H1 (cell line): Measurements from ENCODE around the gene PRLH. TPM values are rescaled to one million over a fixed set of nuclear protein-coding genes. Genes with fewer than 3 reads are reported as not detected.

ENCODE experiments used
- CTCF ChIA-PET: fragments of 300-600 bp; sonication (Branson Sonifier 250); formaldehyde crosslinking; loops from one replicate; lab custom pipeline; 2021; ENCODE audit not compliant: partially characterized antibody; lab: Charles Lee
- POLR2A ChIA-PET: fragments of 300-600 bp; sonication (Branson Sonifier 250); formaldehyde crosslinking; loops from one replicate; lab custom pipeline; 2021; ENCODE audit warnings: inconsistent platforms; ENCODE audit not compliant: partially characterized antibody; lab: Charles Lee
- DNase-seq, 2 experiments: peaks; one replicate each; pipeline versions ENCODE4 v3.0.0 to v3.0.0-alpha.2; 2010 to 2022; ENCODE audit warnings: low spot score in 2 of 2, low read depth in 1 of 2, mixed read lengths in 1 of 2
- FAIRE-seq: peaks from 2 replicates; lab custom pipeline; 2011; peaks lifted over from hg19 to GRCh38; lab: Jason Lieb, UNC
- H2AFZ ChIP-seq: 2 replicates; pipeline ENCODE4 v1.8.1; 2012; ENCODE audit warnings: low read length, inconsistent platforms
- H2AK5ac ChIP-seq: 2 replicates; pipeline ENCODE4 v1.6.1; 2013; ENCODE audit warnings: low read depth, low read length
- H2BK120ac ChIP-seq: replicated peaks from 2 replicates; pipeline ENCODE3; 2013; ENCODE audit warnings: low read depth, low read length, inconsistent platforms
- H2BK12ac ChIP-seq: 2 replicates; pipeline ENCODE4 v1.6.1; 2013; ENCODE audit warnings: low read depth, low read length
- H2BK15ac ChIP-seq: 2 replicates; pipeline ENCODE4 v1.6.1; 2013; ENCODE audit warnings: low read length
- H2BK20ac ChIP-seq: 2 replicates; pipeline ENCODE4 v1.6.1; 2013; ENCODE audit warnings: low read length
- H2BK5ac ChIP-seq: 2 replicates; pipeline ENCODE4 v1.6.1; 2013; ENCODE audit warnings: low read depth, low read length
- H3K14ac ChIP-seq: 2 replicates; pipeline ENCODE4 v1.6.1; 2013; ENCODE audit warnings: inconsistent platforms; ENCODE audit not compliant: insufficient read length
- H3K18ac ChIP-seq: 2 replicates; pipeline ENCODE4 v1.6.1; 2013; ENCODE audit warnings: low read length; ENCODE audit errors: extremely low read depth
- H3K23ac ChIP-seq: 2 replicates; pipeline ENCODE4 v1.6.1; 2013; ENCODE audit warnings: inconsistent platforms; ENCODE audit not compliant: insufficient read length
- H3K23me2 ChIP-seq: 2 replicates; pipeline ENCODE4 v1.6.1; 2013; ENCODE audit warnings: low read depth, low read length
- H3K27ac ChIP-seq: 2 replicates; pipeline ENCODE4 v1.6.1; 2011; ENCODE audit warnings: low read depth, low read length, inconsistent platforms
- H3K27me3 ChIP-seq, 4 experiments: replicated peaks in 1 of 4; 1 replicate in 1 of 4; 2 replicates in 3 of 4; pipeline versions ENCODE4 v1.6.1 to v1.8.1; 2011 to 2013; ENCODE audit warnings: low read length in 3 of 4, mild to moderate bottlenecking in 3 of 4, inconsistent platforms in 2 of 4, mixed read lengths in 2 of 4, moderate library complexity in 1 of 4; ENCODE audit not compliant: control insufficient read depth in 3 of 4, insufficient read depth in 3 of 4; ENCODE audit errors: extremely low read depth in 1 of 4
- H3K36me3 ChIP-seq, 4 experiments: 2 replicates each; pipeline versions ENCODE4 v1.6.1 to v1.8.1; 2011 to 2013; ENCODE audit warnings: mild to moderate bottlenecking in 4 of 4, low read length in 3 of 4, moderate library complexity in 2 of 4, control low read depth in 1 of 4, inconsistent platforms in 1 of 4; ENCODE audit not compliant: insufficient read depth in 4 of 4, control insufficient read depth in 2 of 4
- H3K4ac ChIP-seq: replicated peaks from 2 replicates; pipeline ENCODE3; 2013; ENCODE audit warnings: low read length, low read depth, mixed read lengths, inconsistent platforms; ENCODE audit not compliant: insufficient read length
- H3K4me1 ChIP-seq, 4 experiments: replicated peaks in 1 of 4; 1 replicate in 1 of 4; 2 replicates in 3 of 4; pipeline versions ENCODE4 v1.6.1 to v1.8.1; 2011 to 2013; ENCODE audit warnings: low read length in 3 of 4, inconsistent platforms in 2 of 4, mixed read lengths in 1 of 4; ENCODE audit not compliant: insufficient read depth in 4 of 4, control insufficient read depth in 3 of 4
- H3K4me2 ChIP-seq, 2 experiments: 2 replicates each; pipeline versions ENCODE4 v1.6.1 to v1.8.1; 2011 to 2013; ENCODE audit warnings: low read depth in 2 of 2, low read length in 2 of 2, control low read depth in 1 of 2, inconsistent platforms in 1 of 2, mild to moderate bottlenecking in 1 of 2; ENCODE audit not compliant: insufficient read depth in 1 of 2
- H3K4me3 ChIP-seq, 4 experiments: fragments of 200-600, 300-600 bp in 1 of 4; sonication (generic), shearing (Covaris generic), sonication (Bioruptor Twin) in 1 of 4; 2 replicates each; pipeline versions ENCODE4 v1.5.1 to v1.8.1; 2011 to 2016; ENCODE audit warnings: low read length in 4 of 4, low read depth in 3 of 4, control low read depth in 2 of 4, inconsistent platforms in 2 of 4, mild to moderate bottlenecking in 2 of 4, mixed read lengths in 1 of 4, moderate library complexity in 1 of 4; ENCODE audit not compliant: insufficient read depth in 2 of 4; ENCODE audit errors: extremely low read depth in 1 of 4
- H3K56ac ChIP-seq: replicated peaks from 2 replicates; pipeline ENCODE3; 2013; ENCODE audit warnings: low read depth, mild to moderate bottlenecking, mixed read lengths, low read length, inconsistent platforms; ENCODE audit not compliant: insufficient read length
- H3K79me1 ChIP-seq: 2 replicates; pipeline ENCODE4 v1.6.1; 2013; ENCODE audit warnings: low read depth, low read length, control low read depth
- H3K79me2 ChIP-seq, 2 experiments: 2 replicates each; pipeline versions ENCODE4 v1.6.1 to v1.8.1; 2012 to 2013; ENCODE audit warnings: low read length in 2 of 2, mild to moderate bottlenecking in 2 of 2, inconsistent platforms in 1 of 2; ENCODE audit not compliant: insufficient read depth in 2 of 2, control insufficient read depth in 1 of 2
- H3K9ac ChIP-seq, 4 experiments: replicated peaks in 1 of 4; 1 replicate in 1 of 4; 2 replicates in 3 of 4; pipeline versions ENCODE4 v1.6.1 to v1.8.1; 2011 to 2013; ENCODE audit warnings: low read depth in 3 of 4, low read length in 3 of 4, control low read depth in 2 of 4, mild to moderate bottlenecking in 2 of 4, moderate library complexity in 2 of 4, inconsistent platforms in 1 of 4; ENCODE audit errors: extremely low read depth in 1 of 4
- H3K9me3 ChIP-seq, 2 experiments: 2 replicates each; pipeline versions ENCODE4 v1.6.1 to v1.8.1; 2012 to 2013; ENCODE audit warnings: mild to moderate bottlenecking in 2 of 2, moderate library complexity in 2 of 2, control low read depth in 1 of 2, inconsistent platforms in 1 of 2, low read depth in 1 of 2, low read length in 1 of 2, mixed read lengths in 1 of 2; ENCODE audit not compliant: insufficient read depth in 2 of 2
- H4K20me1 ChIP-seq, 2 experiments: replicated peaks in 1 of 2; 2 replicates each; pipeline versions ENCODE3 to v1.8.1; 2011 to 2013; ENCODE audit warnings: inconsistent platforms in 2 of 2, low read length in 2 of 2, mild to moderate bottlenecking in 1 of 2; ENCODE audit not compliant: insufficient read depth in 2 of 2, control insufficient read depth in 1 of 2
- H4K5ac ChIP-seq: 2 replicates; pipeline ENCODE4 v1.6.1; 2013; ENCODE audit warnings: low read length, low read depth, mixed read lengths, inconsistent platforms; ENCODE audit not compliant: insufficient read length
- H4K8ac ChIP-seq: 2 replicates; pipeline ENCODE4 v1.8.0; 2013; ENCODE audit warnings: mild to moderate bottlenecking, moderate library complexity, low read length, inconsistent platforms; ENCODE audit not compliant: insufficient read depth; ENCODE audit errors: extremely low read depth
- H4K91ac ChIP-seq: replicated peaks from 2 replicates; pipeline ENCODE3; 2013; ENCODE audit warnings: low read length, mixed read lengths, inconsistent platforms; ENCODE audit not compliant: insufficient read length
- CBX5 ChIP-seq: fragments of 300-800, 300-1000 bp; sonication (generic); IDR thresholded peaks from 2 replicates; pipeline ENCODE4 v1.7.1; 2016; ENCODE audit warnings: antibody characterized with exemption, low read length, low read depth
- EZH2 ChIP-seq: fragments of 200-600 bp; sonication (generic); IDR thresholded peaks from 2 replicates; pipeline ENCODE4 v1.7.1; 2012; ENCODE audit warnings: low read depth, mild to moderate bottlenecking, moderate library complexity, low read length, inconsistent platforms; ENCODE audit not compliant: severe bottlenecking
- NANOG ChIP-seq: IDR thresholded peaks from 2 replicates; pipeline ENCODE4 v1.6.1; 2011; ENCODE audit warnings: low read length, low read depth, mild to moderate bottlenecking, inconsistent platforms; ENCODE audit not compliant: insufficient read depth, poor library complexity, severe bottlenecking
- POLR2A ChIP-seq, 2 experiments: IDR thresholded peaks; 1 replicate in 1 of 2; 2 replicates in 1 of 2; pipeline ENCODE4 v1.6.1; 2011; ENCODE audit warnings: low read depth in 2 of 2, low read length in 2 of 2, mild to moderate bottlenecking in 2 of 2; ENCODE audit errors: control extremely low read depth in 1 of 2
- POLR2AphosphoS5 ChIP-seq: IDR thresholded peaks from 2 replicates; pipeline ENCODE4 v1.6.1; 2011; ENCODE audit warnings: low read depth, low read length
- RAD21 ChIP-seq, 2 experiments: IDR thresholded peaks in 1 of 2; conservative IDR thresholded peaks in 1 of 2; 2 replicates each; pipeline ENCODE4 v1.6.1; 2011; ENCODE audit warnings: low read depth in 2 of 2, low read length in 2 of 2, improper control_type of control experiment in 1 of 2, inconsistent platforms in 1 of 2, mild to moderate bottlenecking in 1 of 2, moderate library complexity in 1 of 2
- SIN3A ChIP-seq, 2 experiments: IDR thresholded peaks in 1 of 2; conservative IDR thresholded peaks in 1 of 2; 2 replicates each; pipeline ENCODE4 v1.6.1; 2011 to 2012; ENCODE audit warnings: low read length in 2 of 2, improper control_type of control experiment in 1 of 2, low read depth in 1 of 2, mild to moderate bottlenecking in 1 of 2
- SP1 ChIP-seq: IDR thresholded peaks from 2 replicates; pipeline ENCODE4 v1.6.1; 2011; ENCODE audit warnings: low read depth, low read length
- USF2 ChIP-seq: IDR thresholded peaks from 2 replicates; pipeline ENCODE4 v1.6.1; 2011; ENCODE audit warnings: low read length, improper control_type of control experiment
- ZNF274 ChIP-seq: IDR thresholded peaks from 2 replicates; pipeline ENCODE4 v1.7.0; 2012; ENCODE audit warnings: low read length, borderline replicate concordance; ENCODE audit errors: extremely low read depth
- WGBS, 2 experiments: shearing (Covaris generic) in 1 of 2; methylation state at CpG; one replicate each; pipeline versions ENCODE4 v1.1.6 to v1.1.7; 2013 to 2015; ENCODE audit warnings: low lambda C conversion rate in 2 of 2, mixed read lengths in 2 of 2, inconsistent platforms in 1 of 2, low coverage in 1 of 2, missing lambda C conversion rate in 1 of 2; ENCODE audit not compliant: insufficient replicate concordance in 2 of 2, insufficient coverage in 1 of 2, insufficient read length in 1 of 2; ENCODE audit errors: extremely low coverage in 1 of 2, missing lambda C conversion rate in 1 of 2; 5-methylcytosine and 5-hydroxymethylcytosine counted together
- polyA plus RNA-seq, 7 experiments: library from polyadenylated mRNA; depleted of rRNA in 3 of 7; stranded (reverse) in 5 of 7; unstranded in 2 of 7; fragments of >200 nt in 5 of 7; fragments of 200-250 nt in 2 of 7; gene quantifications; 1 replicate in 5 of 7; 2 replicates in 1 of 7; 4 replicates in 1 of 7; pipeline versions ENCODE4 v1.2.1 to v1.2.3, GENCODE V29; 2011 to 2013; ENCODE audit warnings: missing spikeins in 2 of 7, mixed read lengths in 2 of 7
- total RNA-seq: library from RNA; stranded (reverse); fragmentation: NEBNext Ultra II Directional; extraction: Animal tissue kit (Norgen Biotek cat#: 25700); gene quantifications from 2 replicates; pipeline ENCODE4 v1.2.1, GENCODE V29; 2021

Gene PRLH
- total and polyA plus RNA-seq, 2 of the 8 experiments (the other 6 are each of a cell fraction or from before 2014, with no cell fraction given), result not detected

GRCh38 chr2:237601453-237602116 is 35.2 kb downstream of the PRLH start:
- Histone ChIP-seq H3K79me2 (no peaks in the 10 kb centered on the region), H2BK120ac (peak overlapping the region; percentile 36), H3K4me1 (peaks cover 2 to 24% (median 10%) of the 10 kb centered on the region in 4 experiments; a peak in 5 of 7 replicates), H3K27ac (no peak overlapping the region), H3K4me3 (no peak overlapping the region; a peak in 1 of 8 replicates), H3K23ac (no peak overlapping the region), H3K36me3 (no peaks in the 10 kb centered on the region), H3K9me3 (peaks cover 8 to 14% of the 10 kb centered on the region in 2 experiments; a peak in 3 of 4 replicates), H3K9ac (no peak overlapping the region), H3K56ac (no peak overlapping the region), H4K5ac (no peak overlapping the region), H3K4ac (peak overlapping the region; percentile 9), H3K18ac (peak overlapping the region; percentile 66), H3K4me2 (no peak overlapping the region), H3K79me1 (no peaks in the 10 kb centered on the region), H2AFZ (no peak overlapping the region), H2BK20ac (peak overlapping the region; percentile 27; the same call in 1 of the 2 replicates), H4K8ac (no peak overlapping the region), H3K14ac (no peak overlapping the region), H3K23me2 (no peaks in the 10 kb centered on the region), H2BK12ac (peak overlapping the region; percentile 91), H2BK15ac (0 out of 2 replicates have a peak overlapping the region, but pooled peaks have one; percentile 50), H2BK5ac (peak overlapping the region; percentile 21; the same call in 1 of the 2 replicates), H4K91ac (peak overlapping the region; percentile 58), H3K27me3 (no peaks in the 10 kb centered on the region), H4K20me1 (no peaks in the 10 kb centered on the region), H2AK5ac (peak overlapping the region; percentile 43; the same call in 1 of the 2 replicates)
- CTCF ChIA-PET, result interaction anchor here (1.0 to 8.8 kb wide), 22 partner anchors 10 to 228 kb away, joined by 3 to 63 read pairs (median 6); partner anchors contain the start of gene RAB17
- FAIRE-seq (no peak), DNase-seq (no peak)
- POLR2A ChIA-PET, result interaction anchor here (0.7 to 7.5 kb wide), 5 partner anchors 11 to 93 kb away, joined by 3 to 51 read pairs (median 11); partner anchors contain the start of genes LRRFIP1 and RAB17
- 85% methylated on average over 14 of the region's 14 CpGs; no CpG with 5 or more reads in 1 of the 2 experiments for WGBS, 2 experiments
- no peak for TF ChIP-seq USF2
- TF ChIP-seq EZH2, result no peak
- TF ChIP-seq ZNF274, result no peak
- no peak for TF ChIP-seq SP1
- TF ChIP-seq RAD21 (IDR thresholded peaks at IDR 0.05 in 1 of 2, conservative IDR thresholded peaks at IDR 0.05 in 1 of 2; ENCODE audit: low read depth in 2 of 2, low read length in 2 of 2), result peak; percentile 35 to 57
- TF ChIP-seq CBX5, result no peak
- no peak for TF ChIP-seq POLR2A (IDR thresholded peaks at IDR 0.05; ENCODE audit: control extremely low read depth in 1 of 2, low read depth in 2 of 2, low read length in 2 of 2)
- 0 out of 4 replicates have a peak, but pooled peaks of 1 of the 2 experiments have one; percentile 44 for TF ChIP-seq SIN3A (conservative IDR thresholded peaks at IDR 0.05 in 1 of 2, IDR thresholded peaks at IDR 0.05 in 1 of 2; ENCODE audit: low read depth in 1 of 2, low read length in 2 of 2)
- peak; percentile 58 for TF ChIP-seq NANOG
- TF ChIP-seq POLR2AphosphoS5, result no peak
